GM19452 (cell line): ENCODE measurements around the gene IL17REL.

Experiments
- ATAC-seq: cut with Tn5 transposase; IDR thresholded peaks from one replicate; pipeline ENCODE4 v1.9.1; 2021; ENCODE audit not compliant: unreplicated experiment

IL17REL gene

DNA sequence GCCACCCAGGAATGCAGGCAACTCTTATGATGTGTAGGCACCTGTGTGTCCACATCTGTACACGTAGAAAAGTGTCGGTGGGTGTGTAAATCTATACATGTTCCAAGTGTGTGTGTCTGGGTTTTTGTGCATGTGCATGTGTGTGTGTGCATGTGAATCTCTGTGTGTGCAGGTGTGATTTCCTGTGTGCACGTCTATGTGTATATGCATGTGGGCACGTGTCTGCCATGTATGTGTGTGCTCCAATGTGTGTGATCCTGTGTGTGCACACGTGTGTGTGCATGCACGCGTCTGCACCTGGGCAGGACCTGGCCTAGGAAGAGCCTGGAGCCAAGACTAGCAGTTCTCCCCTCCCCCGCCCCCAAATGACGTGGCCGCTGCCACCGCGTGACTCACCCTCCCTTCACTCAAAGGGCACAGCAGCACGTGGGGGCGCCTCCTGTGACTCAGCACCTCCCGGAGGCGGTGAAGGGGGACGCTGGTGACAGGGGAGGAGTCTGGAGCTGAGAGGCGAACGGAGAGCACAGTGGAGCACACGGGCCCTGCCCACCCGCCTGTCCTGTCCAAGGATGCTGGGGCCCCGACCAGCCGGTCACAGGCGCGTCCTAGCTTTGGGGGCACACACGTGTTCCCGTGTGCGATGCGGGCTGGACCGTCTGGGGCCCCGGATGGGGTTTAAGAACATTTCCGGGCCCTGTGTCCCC is 41.9 kb downstream of the IL17REL start:
- peak; percentile 64 for ATAC-seq

DNA sequence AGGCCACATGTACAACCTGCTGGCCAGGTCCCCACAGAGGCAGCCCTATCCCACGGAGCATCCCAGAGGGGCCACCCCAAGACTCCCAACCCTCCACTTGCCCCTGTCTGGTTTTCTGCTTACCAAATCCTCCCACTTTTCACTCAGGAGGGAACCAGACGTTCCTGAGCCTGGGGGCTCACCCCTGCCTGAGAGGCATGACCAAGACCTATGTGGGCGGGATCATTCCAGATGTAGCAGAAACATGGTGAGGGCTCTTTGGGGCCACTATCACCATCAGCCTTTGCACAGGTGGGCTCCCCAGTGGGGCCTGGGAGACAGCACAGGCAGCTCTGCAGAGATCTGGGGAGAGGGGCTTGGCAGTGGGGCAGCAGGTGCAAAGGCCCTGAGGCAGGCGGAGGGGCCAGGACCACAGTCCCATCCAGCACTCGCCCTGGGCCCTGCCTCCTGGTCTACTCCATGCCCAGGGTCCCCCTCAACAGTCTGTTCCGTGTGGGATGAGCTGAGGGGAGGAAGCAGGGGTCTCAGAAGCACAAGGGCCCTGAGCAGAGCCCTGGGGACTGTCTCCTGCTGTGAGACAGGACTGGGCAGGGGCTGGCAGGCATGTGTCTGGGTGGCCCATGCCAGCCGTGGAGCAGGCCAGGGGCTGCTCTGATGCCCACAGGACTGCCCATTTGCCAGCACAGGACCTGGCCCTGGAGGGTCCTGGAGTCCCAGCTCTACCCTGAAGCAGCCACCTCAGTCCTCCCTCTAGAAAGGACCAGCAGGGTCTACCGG is 42.6 kb downstream of the IL17REL start:
- no peak for ATAC-seq

DNA sequence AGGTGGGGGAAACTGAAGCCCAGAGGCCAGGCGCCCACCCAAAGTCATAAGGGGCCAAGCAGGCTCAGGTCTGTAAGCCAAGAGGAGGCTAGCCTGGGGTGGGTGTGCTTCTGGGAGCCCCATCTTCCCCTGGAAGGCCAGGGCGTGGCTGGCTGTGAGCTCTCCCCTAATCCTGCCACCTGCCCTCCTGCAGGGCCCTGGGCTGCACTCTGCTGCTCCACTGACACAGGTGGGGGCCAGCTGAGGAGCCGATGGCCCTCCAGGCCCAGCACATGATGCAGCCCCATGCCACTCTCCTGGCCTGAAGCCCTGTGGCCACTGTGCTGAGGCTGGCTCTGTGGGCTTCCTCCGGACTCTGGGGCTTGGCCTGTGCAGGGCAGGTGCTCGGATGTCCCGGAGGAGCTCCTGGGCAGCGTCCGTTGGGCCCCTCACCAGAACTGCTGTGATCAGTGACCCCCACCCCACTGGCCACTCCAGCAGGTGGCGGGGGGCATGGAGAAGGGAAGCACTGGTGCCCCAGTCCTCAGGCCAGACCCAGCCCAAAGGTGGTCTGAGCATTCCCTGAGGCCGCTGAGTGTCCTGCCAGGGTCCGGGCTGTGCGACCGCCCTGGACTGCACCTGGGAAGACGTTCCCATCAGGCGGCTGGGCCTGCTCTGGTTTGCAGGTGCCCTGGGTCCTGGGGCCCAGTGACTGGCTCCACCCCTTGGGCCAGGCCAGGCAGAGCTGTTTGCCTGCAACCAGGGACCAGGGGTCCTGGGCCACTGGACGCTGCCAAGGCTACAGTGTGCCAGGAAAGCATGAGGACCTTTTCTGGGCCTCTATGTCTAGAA is 43.5 kb downstream of the IL17REL start:
- no peak for ATAC-seq

DNA sequence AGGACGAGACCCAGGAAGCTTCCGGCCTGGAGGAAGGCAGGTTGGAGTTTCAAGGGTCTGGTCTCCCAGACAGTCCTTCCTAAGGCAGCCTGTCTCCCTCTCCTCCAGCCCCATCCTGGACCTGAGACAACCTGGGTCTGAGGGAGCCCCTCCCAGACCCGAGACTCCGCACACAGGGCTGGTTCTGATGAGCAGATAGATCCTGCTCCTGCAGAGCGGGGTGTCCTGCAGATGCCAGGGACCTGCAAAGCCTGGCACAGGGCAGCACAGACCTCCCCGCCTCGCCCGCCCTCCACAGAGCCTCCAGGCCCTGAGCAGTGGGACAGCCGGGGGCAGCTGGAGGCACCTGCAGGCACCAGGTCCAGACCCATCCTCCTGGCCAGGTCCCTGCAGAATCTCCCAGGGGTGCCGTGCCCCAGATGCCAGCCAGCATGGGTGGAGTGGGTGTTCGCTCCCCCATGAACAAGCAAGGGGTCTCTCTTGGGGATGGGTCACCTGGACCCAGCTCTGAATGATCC is 44.2 kb downstream of the IL17REL start:
- no peak for ATAC-seq

DNA sequence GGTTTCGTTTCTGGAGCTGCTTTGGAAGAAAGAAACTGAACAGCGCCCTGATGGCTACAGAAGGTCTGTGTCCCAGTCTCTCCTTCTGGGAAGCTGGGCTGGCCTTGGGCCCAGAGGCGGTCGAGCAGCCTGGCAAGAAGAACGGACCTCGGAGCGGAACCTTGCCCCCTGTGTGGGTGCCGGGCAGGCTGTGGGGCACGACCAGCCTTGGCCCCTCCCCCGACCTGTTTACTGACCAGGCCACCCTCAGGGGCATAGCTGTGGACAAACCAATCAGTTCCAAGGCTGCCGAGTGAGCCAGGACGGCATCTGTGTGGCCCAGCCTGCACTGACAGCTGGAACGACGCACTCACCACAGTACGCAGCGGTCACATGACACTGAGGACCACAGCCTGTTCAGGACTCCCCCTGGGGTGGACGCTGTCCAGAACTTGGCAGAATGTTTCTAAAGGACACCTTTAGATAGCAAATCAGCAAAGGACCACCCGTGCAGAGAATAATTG is 44.8 kb downstream of the IL17REL start:
- ATAC-seq, result no peak

DNA sequence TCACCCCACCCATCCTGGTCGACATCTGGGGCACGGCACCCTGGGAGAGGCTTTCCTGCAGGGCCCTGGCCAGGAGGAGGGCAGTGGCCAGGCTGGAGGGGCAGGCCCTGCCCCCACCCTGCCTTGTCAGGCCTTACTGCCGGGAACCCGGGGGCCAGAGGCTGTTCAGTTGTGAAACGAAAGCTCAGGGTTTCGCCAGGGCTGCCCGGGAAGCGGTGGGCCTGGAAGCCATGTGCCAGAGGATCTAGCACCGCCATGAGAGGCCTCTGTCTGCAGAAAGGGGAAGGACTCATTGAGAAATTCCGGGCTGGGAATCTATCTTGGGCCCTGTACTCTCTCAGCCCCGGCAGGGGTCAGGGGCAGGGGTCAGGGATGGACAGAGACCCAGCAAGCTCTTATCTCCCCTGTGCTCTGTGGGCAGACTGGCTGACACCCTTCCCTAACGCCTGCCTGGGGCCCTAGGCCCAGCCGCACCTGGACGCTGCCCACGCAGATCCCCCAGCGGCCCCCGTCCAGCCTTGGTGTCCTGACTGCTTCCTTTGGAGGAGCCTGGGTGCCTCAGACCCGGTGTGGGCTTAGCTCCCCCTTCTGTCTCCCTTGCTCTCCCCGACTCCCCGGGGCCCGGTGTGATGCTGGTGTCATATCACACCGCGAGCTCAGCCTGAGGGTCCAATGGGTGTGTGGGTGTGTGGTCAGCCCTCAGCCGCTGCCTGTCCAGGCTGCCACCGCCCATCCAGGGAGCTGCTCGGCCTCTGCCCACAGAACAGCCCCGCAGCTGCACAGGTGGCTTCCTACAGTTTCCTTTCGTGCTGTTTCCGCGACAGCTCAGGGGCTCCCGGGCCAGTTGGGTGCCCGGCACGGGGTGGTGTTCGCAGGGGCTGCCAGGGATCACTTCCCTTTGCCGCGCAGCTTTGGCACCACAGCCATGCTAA is 45.5 kb downstream of the IL17REL start:
- ATAC-seq, result no peak

DNA sequence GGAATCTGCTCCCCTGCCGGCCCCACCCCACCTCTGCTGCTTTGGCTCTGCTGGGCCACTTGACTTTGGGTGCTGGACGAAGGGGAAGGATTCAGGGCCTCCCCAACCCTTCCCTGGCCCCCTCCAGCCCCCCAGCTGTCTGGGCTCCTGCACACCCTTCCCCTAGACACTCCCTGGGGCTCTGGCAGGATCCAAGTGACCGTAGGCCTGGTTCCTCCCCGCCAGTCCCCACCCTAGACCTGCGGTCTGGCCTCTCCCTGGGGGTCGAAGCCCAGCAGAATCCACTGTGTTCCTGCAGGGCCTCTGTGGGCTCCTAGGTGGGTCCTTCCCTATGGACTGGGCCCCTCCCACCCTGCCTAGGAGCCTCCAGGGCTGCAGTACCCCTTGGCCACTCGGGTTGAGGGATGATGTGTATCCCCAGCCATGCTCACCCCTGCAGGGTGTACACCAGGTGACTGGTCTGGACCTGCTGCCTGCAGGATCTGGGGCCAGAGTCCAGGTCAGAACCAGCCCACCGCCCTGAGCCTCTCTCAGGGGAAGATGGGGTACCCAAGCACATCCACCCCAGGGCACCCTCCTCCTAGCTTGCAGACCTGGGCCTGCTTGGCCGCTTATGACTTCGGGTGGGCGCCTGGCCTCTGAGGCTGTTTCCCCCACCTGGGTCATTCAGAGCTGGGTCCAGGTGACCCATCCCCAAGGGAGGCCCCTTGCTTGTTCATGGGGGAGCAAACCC is 46.4 kb downstream of the IL17REL start:
- no peak for ATAC-seq

DNA sequence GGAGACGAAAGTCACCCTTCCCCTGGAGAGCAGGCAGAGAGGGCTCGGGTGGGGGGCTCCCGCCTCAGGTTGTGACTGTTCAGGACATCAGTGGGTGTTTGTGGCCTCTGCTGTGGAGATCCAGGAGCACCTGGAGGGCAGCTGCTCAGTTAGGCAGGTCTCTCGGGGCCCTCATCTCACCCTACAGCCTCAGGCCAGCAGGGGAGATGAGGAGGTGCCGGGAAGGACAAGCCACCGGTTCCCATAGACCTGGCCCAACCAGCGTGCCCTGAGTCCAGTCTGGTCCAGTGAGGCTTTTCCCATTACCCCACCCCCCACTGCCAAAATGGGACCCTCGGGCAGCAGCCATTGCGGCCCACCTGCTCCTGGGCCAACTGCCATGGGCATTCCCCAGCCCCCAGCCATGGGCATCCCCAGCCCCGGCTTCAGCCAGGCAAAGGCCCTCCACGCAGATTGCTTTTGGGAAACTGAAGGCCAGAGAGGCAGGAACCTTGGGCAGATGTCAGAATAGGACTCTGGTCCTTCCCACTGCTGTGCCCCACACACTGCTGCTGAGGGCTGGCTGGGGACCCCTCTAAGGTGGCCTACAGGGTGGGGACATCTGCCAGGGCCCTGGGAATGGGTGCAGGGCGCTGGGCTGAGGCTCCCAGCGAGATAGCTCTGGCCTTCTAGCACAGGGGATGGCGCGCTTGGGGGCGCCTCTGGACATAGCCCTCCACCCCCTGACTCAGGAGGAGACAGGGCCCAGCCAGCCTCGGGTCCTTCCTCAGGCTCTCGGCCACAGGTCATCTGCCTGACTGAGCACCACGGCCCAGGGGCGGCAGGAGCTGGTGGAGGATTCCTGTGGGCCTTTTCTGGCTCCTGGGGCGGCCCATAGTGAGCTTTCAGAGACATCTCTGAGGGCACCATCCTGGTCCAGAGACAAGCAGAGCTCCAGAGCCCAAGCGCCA is 47.2 kb downstream of the IL17REL start:
- ATAC-seq, result no peak

DNA sequence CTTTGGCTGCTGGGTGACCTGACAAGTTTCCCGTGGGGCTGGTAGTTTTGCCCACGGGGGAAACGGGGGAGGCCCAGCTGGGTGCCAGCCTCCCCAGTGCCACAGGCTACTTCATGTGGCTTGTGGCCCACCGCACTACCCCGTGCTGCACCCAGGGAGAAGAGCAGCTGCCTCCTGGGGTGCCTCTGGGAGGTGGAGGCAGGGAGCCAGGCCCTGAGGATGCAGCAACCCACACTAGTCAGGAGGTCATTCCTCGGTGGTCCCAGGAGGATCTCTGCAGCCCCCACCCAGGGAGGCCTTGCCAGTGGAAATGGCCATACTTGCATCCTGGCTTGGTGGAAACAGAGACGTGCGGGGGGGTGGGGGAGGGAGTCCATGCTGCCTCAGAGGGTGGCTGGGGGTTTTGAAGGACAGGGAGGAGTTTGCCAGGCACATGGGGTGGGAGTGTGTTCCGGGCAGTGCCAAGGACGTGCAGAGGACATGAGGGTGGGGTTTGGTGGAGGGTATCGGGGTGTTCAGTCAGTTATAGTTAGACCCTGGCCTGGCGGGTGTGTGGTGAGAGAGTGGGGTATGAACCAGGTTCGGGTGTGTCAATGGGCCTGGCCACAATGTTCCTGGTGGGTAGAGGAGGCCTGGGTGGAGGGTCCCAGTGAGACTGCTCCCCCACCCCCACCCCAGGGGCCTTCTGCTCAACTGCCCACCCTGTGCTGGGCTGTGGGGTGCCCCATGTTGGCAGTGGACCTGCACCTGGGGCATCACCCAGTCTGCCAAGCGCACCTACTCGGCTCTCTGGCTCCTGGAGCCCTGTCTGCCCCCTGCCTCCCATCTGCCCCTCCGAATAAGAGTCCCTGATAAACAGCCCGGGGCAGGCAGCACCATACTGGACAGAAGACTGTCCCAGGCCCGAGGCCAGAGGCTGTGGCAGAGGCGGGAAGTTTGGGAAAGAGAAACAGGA is 48.2 kb downstream of the IL17REL start:
- no peak for ATAC-seq

DNA sequence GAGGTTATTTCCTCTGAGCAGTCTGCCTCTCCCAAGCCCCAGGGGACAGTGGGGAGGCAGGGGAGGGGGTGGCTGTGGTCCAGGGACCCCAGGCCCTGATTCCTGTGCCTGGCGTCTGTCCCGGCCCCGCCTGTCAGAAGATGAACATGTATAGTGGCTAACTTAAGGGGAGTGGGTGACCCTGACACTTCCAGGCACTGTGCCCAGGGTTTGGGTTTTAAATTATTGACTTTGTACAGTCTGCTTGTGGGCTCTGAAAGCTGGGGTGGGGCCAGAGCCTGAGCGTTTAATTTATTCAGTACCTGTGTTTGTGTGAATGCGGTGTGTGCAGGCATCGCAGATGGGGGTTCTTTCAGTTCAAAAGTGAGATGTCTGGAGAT is 48.9 kb downstream of the IL17REL start:
- no peak for ATAC-seq

DNA sequence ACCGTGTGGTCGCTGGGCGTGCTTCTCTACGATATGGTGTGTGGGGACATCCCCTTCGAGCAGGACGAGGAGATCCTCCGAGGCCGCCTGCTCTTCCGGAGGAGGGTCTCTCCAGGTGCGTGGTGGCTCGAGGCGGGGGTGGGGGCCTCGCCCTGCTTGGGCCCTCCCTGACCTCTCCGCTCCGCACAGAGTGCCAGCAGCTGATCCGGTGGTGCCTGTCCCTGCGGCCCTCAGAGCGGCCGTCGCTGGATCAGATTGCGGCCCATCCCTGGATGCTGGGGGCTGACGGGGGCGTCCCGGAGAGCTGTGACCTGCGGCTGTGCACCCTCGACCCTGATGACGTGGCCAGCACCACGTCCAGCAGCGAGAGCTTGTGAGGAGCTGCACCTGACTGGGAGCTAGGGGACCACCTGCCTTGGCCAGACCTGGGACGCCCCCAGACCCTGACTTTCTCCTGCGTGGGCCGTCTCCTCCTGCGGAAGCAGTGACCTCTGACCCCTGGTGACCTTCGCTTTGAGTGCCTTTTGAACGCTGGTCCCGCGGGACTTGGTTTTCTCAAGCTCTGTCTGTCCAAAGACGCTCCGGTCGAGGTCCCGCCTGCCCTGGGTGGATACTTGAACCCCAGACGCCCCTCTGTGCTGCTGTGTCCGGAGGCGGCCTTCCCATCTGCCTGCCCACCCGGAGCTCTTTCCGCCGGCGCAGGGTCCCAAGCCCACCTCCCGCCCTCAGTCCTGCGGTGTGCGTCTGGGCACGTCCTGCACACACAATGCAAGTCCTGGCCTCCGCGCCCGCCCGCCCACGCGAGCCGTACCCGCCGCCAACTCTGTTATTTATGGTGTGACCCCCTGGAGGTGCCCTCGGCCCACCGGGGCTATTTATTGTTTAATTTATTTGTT is 49.6 kb downstream of the IL17REL start:
- ATAC-seq, result no peak

DNA sequence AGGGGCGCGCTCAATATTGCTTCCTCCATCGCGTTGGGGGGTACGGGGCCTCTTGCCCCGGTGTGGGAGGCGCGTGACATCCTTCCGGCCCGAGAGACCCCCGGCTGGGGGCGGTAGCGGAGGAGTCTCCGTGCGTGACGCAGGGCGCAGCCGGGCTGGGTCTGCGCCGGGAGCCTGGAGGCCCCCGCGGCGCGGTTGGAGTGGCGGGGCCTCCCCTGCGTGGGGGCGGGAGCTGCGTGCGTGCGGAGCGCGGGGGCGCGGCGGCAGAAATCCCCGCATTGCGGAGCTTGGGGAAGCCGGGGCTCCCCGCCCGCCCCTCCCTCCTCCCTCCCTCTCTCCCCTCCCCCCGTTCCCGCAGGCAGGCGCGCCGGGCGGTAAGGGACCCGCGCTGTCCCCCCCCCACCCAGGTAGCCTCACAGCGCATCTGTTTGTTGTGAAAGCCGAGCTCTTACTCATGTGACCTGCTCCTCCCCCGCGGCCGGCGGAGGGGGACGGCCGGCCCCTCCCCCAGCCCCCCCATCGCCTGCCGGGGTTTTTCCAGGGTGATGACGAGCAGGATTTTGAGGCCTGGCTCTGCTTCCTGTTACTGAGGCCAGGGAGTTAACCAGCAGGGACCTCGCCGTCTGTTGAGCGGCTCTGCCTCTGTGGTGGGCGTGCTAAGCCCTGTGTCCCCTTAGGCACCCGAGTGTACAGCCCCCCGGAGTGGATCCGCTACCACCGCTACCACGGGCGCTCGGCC is 50.4 kb downstream of the IL17REL start:
- ATAC-seq, result no peak

DNA sequence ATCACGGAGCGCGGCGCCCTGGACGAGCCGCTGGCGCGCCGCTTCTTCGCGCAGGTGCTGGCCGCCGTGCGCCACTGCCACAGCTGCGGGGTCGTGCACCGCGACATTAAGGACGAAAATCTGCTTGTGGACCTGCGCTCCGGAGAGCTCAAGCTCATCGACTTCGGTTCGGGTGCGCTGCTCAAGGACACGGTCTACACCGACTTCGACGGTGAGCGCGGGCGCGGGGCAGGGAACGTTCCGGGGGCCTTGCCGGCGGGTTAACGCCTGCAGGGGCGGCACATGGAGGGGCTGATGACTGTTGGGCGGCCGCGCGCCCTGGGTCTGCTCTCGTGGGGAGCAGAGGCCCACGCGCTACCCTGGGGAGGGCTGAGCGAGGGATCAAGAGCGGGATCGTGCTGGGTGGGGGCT is 51.0 kb downstream of the IL17REL start:
- no peak for ATAC-seq

DNA sequence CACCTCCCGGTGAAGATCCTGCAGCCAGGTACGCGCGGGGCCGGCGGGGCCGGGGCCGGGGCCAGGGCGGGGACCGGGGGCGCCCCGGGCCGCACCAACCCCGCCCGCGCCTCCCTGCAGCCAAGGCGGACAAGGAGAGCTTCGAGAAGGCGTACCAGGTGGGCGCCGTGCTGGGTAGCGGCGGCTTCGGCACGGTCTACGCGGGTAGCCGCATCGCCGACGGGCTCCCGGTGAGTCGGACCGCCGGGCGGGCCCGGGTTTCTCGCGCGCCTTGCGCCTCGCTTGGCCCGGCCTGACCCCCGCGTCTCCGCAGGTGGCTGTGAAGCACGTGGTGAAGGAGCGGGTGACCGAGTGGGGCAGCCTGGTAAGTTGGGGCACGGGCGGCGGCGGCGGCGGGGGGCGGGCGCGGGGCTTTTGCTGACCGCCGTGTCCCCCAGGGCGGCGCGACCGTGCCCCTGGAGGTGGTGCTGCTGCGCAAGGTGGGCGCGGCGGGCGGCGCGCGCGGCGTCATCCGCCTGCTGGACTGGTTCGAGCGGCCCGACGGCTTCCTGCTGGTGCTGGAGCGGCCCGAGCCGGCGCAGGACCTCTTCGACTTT is 51.5 kb downstream of the IL17REL start:
- no peak for ATAC-seq
